IMR-90 (cell line): Measurements from ENCODE around the gene WNT11.

Experiments used
- BHLHE40 ChIP-seq: fragments of 150-350 bp; IDR thresholded peaks from 2 replicates; pipeline ENCODE4 v1.6.1; 2016; ENCODE audit warnings: mild to moderate bottlenecking, low read depth, low read length
- CEBPB ChIP-seq: IDR thresholded peaks from 2 replicates; pipeline ENCODE4 v1.6.1; 2012; ENCODE audit warnings: low read depth, low read length, improper control_type of control experiment
- CTCF ChIP-seq: conservative IDR thresholded peaks from 2 replicates; pipeline ENCODE4 v1.5.1; 2012; ENCODE audit warnings: mild to moderate bottlenecking, low read depth, low read length, improper control_type of control experiment
- FOS ChIP-seq: fragments of 150-350 bp; IDR thresholded peaks from 2 replicates; pipeline ENCODE4 v1.6.1; 2016; ENCODE audit warnings: low read depth, low read length
- POLR2A ChIP-seq: IDR thresholded peaks from 2 replicates; pipeline ENCODE4 v1.6.1; 2012; ENCODE audit warnings: mild to moderate bottlenecking, low read depth, low read length
- RFX5 ChIP-seq: IDR thresholded peaks from 2 replicates; pipeline ENCODE4 v1.8.0; 2012; ENCODE audit warnings: low read depth, mild to moderate bottlenecking, low read length, moderate library complexity
- SMC3 ChIP-seq: fragments of 150-350 bp; IDR thresholded peaks from 2 replicates; pipeline ENCODE4 v1.6.1; 2016; ENCODE audit warnings: low read depth, mild to moderate bottlenecking, antibody characterized with exemption, low read length, moderate library complexity

DNA sequence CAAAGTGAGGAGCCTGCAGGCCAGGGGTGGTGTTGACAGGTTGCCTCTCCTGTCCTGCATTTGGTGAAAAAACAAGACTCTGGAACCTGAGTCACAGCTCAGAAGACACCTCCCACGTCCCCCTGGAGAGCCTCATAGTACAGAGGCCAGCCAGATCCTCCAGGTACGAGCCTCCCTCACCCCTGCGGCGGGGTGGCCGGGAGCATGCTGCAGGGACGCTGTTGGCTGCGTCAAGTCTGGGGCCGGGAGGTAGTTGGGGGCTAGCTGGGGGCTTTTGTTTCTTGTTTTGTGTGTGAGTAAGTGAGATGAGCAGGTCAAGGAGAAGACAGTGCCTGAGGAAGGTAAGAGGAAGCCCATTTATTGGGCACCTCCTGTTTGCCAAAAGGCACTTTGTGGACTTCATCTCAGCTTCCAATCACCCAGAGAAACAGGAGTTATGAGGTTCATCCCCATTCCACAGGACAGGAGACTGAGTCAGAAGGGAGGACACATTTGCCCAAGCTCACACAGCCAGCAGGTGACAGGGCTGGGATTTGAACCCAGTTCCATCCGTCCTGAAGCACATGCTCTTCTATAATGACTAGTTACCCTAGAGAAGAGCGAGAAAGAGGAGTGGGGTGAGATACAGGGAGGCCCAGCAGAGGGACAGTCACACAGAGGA, 18.3 kb upstream of the WNT11 start:
- TF ChIP-seq CTCF (no peak), POLR2A (no peak), SMC3 (no peak), CEBPB (no peak), BHLHE40 (no peak), RFX5 (no peak), FOS (no peak)
